HG03342 (cell line): ENCODE data around the gene PIK3R6.

Experiments used
- ATAC-seq: cut with Tn5 transposase; IDR thresholded peaks from one replicate; pipeline ENCODE4 v1.9.1; 2021; ENCODE audit warnings: mild to moderate bottlenecking, moderate library complexity; ENCODE audit not compliant: unreplicated experiment

Gene PIK3R6

DNA sequence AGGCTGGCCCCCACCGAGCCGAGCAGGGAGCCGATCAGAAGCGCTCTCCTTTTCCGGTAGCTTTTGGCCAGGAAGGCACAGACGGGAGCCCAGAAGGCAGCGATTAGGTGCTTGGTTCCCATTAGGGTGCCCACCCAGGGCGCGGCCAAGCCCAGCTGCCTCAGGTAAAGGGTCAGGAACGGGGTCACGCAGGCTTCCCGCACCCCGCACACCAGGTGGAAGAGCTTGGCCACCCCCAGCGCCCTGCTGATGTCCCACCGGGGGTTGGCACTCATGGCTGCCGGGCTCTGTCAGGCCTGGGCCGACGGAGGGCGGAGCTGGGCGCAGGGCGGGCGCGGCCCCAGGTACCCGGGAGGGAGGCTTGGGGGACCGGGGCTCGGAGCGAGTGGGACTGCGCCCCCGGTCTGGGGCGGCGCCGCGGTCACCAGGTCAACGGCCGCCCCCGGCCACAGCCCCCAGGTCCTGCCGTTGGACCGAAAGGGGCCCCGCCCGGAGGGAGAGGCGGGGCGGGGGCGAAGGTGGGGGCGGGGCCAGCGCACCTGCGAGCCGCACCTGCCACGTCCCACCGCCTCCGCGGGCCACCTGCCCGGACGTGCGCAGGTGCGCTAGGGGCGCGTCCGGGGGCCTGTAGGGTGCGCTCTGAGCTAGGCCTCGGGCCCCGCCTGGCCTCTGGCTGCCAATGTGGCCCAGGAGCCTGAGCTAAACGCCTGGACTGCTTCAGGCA lies 68.5 kb downstream of the PIK3R6 start, which contains the start of gene MFSD6L:
MFSD6L (minus strand) TSS at position 520 of the 724 bp plus-strand sequence; CDS start at position 275, 245 bp downstream.
- ATAC-seq, result no peak

DNA sequence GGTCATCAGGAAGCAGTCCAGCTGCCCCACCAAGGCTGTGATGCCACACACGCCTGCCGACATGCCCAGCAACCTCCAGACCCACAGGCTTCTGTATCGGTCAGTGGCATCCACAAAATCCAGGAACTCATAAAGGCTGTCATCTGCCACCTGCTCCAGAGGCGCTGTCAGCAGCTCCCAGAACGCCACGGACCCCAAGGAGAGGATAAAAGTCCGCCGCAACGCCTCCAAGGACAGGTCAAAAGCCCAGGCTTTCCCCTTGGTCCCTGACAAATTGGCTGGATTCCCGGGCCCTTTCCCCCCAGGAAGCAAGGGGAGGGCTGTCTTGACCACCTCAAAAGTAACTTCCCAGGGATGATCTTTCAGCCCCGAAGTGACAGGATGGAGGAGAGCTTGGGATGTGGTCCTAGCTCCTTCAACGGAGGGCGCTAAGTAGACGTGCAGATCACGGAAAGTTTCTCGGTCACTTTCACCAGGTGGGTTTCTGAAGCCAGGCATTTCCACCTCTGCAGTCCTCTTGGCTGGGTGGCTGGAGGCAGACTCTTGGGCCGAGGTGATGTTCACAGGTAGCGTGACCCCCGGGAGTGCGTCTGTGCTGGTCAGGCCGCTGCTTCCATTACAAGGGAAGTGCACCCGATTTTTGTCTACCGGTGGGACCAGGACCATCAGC lies 69.2 kb downstream of the PIK3R6 start:
- ATAC-seq, result no peak

DNA sequence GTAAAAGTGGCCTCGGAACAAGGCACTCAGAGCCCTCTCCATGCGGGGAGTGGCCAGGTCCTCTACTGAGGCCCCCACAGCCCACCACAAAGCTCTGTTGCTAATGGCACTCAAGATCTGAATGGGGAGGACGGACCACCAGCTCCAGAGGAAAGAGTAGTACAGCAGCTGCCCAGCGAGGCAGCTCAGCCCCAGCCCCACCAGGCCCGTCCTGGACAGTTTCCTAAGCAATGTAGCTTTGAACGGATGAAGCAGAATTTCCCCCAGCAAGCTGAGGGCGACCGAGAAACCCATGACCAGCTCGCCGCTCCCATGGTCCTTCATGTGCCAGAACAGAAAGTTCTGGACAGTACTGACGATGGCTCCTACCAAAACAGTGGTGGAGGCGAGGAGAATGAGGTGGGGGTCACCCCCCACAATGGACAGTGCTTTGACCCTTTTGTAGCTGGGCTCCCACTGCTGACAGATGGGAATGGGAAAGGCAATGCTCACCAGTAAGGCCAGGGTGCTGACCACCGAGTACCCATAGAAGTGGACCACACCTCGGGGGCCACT lies 69.8 kb downstream of the PIK3R6 start:
- no peak for ATAC-seq

DNA sequence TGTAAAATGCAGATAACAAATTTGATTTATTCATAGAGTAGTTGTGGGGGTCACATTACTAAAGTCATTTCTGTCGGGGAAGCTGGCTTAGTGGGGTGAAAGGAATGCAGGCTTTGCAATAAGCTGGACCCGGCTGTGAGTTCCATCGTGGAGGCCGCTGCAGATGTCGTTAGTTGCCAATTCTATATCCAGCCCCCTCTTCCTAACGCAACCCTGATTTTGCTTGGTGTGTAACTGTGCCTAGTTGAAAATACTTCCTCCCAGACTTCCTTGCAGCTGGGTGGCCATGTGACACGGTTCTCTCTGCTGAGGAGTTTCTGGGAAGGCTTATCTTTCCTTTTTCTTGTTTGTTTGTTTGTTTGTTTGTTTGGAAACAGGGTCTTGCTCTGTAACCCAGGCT lies 72.8 kb downstream of the PIK3R6 start:
- no peak for ATAC-seq

DNA sequence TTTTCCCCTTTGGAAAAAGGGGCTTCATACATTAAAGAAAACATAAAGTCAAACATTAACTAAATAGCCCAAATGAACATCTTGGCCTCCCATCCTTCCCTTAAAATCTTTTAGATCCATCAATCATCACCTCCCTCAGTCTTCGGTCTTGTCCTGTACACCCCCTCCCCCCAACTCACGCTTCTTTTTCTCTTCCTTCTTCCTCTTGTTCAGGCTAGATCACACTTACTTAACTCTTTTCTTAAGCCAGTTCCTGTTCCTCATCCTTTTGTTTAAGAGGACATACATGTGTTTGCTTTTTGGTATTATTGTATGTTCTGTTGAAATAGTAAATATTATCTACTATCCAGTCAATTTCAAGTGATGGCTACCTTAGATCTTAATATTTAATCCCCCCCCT lies 73.8 kb downstream of the PIK3R6 start:
- no peak for ATAC-seq

DNA sequence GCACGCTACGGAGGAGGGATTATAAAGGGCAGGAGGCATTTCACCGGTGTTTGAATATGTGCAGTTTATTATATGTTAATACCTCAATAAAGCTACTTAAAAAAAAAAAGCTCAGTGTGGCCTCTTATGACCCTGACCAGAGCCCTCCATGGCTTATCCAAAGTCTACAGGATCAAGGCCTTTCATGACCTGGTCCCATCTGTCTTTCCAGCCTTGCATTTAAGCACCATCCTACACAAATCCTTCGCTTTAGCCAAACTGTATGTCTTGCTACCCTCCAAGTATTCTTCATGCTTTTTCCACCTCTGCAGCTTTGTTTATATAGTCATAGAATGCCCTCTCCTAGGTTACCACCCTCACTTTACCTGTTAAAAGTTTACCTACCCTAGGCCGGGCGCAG lies 74.8 kb downstream of the PIK3R6 start:
- ATAC-seq, result no peak

DNA sequence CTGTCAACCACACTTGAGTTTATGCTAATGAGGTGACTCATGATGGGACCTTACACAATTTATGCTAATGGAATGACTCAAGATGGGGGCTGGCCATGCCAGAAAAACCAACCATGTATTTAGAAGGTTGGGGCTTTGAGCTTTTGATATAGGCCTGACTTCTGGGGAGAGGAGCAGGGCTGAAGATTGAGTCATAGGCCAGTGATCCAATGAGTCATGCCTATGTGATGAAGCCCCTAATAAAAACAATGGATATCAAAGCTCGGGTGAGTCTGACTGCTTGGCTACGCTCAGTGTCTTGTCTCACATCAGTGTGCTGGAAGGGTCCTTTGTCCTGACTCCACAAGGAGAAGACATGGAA lies 75.6 kb downstream of the PIK3R6 start:
- no peak for ATAC-seq

DNA sequence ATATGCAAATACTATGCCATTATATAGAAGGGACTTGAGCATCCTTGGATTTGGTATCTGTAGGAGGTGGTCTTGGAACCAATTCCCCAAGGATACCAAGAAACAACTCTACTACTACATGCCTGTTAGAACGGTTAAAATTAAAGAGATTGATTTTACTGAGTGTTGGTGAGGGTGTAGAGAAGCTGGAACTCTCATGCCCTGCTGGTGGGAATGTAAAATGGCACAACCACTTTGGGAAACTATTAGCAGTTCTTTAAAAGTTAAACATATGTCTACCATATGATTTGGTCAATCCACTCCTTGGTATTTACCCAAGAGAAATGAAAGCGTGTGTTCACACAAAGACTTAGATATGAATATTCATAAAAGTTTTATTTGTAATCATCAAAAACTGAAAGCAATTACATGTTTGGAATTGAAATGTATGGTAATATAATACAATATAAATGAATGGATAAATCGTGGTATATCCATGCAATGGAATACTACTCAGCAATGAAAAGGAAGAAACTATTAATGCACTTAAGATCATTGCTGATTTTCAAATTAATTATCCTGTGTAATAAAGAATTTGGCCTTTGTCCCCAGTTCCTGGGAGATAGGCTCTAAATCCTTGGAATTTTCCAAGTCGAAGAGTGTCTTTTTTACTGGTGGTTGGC lies 76.1 kb downstream of the PIK3R6 start:
- ATAC-seq, result no peak

DNA sequence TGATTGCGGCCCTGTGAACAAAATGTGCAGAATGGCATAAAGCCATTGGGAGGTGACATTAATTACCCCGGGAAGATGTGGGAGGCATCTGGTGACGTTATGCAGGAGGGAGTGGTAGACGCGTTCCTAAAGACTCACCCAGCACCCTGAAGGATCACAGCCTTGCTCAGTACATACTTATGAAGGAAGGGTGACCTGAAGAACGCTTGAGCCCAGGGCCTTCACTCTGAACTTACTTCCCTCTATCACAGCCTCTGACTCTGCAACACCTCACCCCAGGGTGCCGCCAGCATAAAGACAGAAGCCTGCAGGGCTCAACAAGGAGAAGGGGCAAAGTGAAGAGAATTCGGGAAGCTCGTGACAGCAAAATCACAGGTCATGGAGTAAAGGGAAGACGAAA lies 77.7 kb downstream of the PIK3R6 start:
- no peak for ATAC-seq

DNA sequence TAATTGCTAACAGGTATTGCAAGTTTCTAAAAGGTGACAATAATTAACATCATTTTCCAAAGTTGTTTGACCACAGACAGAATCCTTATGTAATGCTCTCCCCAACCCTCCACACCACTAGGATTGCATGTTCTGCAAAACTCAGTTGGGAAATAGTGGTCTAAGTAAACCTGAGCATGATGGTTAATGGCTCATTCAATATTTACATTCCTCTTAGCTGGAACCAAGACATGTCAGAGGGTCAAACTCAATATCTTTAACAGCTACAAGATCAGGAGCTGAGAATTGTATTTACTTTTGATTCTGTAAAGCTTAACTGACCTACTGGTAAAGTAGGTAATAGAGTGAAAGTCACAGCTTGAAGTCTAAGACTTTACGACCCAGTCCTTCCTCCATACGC lies 78.5 kb downstream of the PIK3R6 start:
- ATAC-seq, result no peak

DNA sequence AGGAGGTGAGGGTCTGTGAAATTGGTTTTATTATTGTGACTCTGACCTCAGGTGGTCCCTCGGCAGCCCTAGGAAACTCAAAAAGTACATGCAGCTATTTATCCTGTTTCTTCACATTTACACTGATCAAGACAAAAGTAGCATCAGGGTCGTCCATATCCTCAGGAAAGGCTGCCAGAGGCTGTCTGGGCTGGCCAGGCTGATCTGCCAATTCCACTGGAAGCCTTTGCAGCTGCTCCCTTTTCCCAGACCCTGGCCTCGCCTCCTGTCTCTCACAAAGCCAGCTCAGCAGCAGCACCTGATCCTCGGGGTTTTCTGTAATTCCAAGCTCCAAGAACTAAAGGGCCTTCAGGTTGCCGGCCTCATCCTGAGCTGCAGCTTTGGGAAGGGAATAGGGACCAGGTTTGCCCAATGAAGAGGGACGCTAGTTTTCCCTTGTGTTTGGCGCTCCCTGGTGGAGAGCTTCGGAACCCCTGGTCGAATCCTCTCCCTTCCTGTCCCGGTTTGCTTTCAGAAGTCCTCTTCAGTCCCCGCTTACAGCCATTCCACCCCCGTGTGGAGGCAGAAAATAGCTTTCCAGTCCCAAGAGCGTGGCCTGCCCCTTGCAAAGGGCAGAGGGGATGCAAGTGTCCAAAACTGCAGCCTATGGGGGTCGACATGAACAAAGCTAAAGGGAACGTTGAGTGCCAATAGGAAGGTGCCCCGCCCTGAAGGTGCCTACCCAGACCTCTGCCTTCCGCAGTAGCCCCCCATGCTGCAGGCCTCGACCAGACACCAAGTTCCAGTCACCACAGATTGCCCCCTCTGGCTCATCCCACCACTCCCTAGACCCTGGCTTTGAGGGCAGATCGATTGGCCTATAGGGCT lies 81.7 kb downstream of the PIK3R6 start:
- ATAC-seq, result no peak

DNA sequence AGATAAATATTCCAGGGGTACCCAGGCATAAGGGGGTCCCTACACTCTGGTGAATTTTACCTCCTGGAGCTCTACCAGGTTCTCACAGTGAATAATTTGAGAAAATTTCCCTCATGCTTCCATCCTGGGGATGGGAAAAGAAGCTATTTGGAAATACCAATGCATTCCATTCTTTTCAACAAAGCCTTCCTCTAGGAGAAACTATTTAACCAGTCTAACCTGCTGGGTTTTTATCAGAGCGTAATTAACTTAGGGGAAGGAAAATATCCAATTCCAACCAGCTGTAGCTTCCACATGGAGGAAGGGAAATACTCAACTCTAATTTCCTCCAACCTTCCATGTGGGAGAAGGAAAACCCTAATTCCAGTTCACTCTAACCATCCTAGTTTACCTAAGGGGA lies 85.3 kb downstream of the PIK3R6 start:
- ATAC-seq, result no peak

DNA sequence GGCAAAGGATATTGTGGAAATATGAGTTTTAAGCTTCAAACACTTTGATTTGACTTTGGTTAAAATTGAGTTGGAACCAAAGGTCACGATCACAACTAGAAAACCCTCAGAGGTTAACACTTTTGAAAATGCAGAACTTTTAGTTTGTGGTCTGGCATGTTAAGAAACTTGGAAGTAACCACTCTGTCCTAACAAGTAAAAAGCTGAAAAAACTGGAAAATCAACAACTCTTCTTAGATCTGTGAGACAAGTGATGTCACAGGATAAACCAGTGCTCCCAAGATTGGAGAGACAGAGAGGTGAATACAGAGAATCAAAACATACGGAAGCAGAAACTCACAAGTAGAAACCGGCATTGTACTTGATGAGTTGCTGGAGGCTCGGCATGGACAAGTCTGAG lies 85.7 kb downstream of the PIK3R6 start:
- ATAC-seq, result no peak

DNA sequence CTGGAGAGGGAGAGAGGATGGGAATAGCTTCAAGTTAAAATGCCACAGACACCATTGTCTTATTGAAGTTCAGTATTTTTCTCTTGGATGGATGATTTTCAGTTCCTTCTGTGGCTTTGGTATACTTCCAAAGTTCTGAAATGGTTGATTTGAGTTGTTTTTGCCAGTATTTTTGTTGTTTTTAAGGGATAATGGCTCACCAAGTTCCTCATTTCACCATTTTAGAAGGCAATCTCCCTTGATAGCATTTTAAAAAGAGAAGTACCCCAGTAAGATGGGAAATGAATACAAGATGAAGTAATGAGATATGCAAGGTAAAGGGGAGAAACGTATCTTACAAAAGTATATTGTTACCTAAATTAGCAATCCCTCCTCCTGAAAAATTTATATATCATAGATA lies 90.6 kb downstream of the PIK3R6 start:
- no peak for ATAC-seq

DNA sequence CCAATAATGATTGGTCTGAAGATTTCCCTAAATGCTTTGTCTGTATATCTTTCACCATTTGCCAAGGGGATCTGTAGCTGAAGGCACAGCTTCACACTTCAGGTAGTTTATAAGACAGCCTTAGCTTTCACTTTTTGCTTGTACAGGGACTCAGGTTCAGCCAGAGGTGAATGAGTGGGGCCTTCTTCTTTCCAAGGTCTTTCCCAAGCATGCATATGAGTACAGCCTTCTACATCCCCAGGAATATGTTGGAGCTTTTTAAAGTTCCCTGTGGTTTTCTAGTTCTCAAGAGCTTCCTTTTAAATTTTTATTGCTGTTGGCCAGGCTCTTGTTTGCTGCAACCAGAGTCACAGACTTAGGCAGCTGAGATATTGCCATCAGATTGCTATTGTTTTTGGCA lies 91.2 kb downstream of the PIK3R6 start:
- no peak for ATAC-seq

DNA sequence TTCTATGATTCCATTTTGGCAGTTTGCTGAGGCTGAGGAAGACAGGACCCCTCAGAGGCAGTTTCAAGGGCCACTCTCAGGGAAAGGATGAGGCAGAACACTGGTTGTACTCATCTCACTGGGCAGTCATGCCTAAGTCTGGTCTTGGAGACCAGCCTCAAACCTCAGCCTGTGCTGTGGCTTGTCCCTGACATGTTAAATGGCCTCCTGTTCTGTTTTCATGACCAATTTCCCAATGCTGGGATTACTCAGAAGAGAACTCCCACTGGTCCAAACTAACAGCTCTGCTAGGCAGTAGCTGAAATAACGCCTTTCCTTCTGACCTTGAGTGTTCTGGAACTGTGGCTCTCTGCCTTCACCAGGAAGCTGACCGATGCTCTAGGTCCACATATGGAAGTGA lies 100.7 kb downstream of the PIK3R6 start:
- no peak for ATAC-seq

DNA sequence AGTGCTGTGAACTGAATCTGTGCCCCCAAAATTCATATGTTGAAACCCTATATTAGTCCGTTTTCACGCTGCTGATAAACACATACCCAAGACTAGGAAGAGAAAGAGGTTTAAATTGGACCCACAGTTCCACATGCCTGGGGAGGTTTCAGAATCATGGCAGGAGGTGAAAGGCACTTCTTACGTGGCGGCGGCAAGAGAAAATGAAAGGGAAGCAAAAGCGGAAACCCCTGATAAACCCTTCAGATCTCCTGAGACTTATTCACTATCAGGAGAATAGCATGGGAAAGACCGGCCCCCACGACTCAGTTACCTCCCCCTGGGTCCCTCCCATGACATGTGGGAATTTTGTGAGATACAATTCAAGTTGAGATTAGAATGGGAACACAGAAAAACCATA lies 105.5 kb downstream of the PIK3R6 start:
- no peak for ATAC-seq

DNA sequence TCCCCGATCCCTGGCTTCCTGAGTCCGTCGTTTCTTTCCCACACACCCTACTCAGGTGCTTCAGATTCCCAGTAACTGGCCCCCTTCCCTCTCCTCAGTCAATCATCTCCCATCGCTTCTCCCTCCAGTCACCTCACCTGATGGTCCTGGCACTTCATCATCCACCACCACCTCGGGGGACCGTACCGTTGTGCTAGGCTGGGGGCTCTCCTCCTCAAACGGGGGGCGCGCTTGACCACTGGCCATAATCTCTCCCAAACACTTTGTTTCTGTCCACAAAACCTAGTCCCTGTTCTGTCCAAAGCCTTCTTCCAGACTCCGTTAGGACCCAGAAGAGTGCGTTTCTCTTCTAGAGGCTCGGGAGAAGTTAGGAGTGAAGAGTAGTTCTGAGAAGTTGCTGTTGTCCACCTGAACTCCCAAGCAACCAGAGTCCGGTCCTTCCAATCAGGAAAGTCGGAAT lies 109.3 kb downstream of the PIK3R6 start, which contains the start of gene SPDYE4:
SPDYE4 (minus strand) TSS at position 410 of the 460 bp plus-strand sequence; CDS start at position 246, 164 bp downstream.
- no peak for ATAC-seq

DNA sequence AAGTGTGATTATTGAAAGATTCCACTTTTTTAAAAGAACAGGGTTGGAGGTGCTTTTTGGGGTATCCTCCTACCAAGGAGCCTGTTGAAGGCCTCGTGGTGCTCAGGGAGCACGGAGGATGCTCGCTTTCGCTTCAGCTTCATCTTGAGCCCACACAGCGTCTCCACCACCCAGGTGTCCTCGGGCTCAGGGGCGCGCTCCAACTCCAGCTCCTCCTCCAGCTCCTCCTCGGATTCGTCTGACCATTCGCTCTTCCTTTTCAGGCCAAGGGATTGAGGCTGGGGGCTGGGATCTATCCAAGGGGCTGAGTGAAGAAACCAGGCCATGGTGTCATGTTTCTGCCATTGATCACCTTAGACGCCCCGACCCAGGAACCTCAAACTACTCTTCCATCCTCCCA lies 110.3 kb downstream of the PIK3R6 start:
- ATAC-seq, result no peak

DNA sequence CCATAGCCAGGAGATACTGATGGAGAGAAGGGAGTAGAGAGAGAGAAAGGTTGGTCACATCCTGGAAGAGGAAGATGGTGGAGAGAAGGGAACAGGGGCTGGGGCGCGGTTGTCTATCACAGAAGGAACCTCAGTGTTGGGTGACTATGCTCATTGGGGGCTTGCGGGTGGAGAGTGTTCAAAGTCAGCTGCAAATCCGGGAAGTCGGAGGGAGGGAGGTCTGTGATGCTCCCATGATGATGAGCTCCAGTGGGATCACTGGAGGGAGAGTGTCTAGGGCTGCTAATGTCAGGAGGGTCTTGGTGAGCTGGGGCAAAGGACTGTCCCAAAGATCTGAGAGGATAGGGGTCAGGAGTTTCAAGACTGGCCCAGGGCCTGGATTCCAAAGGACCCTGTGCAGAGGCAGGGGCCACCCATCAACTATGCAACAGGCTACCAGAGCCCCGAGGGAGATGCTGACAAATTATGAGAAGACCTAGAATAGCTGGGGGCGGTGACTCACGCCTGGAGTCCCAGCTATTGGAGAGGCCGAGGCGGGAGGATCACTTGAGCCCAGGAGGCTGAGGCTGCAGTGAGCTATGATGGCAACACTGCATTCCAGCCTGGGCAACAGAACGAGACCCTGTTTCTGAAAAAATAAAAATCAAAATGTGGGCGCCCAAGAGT lies 111.8 kb downstream of the PIK3R6 start:
- ATAC-seq, result no peak
